Measurements from ENCODE around the gene PSENEN. TPM values are rescaled to one million over a fixed set of nuclear protein-coding genes. Genes with fewer than 3 reads are reported as not detected.

Gene PSENEN
- total RNA-seq, 1 experiment from 2014 or later = 65.0 TPM

DNA sequence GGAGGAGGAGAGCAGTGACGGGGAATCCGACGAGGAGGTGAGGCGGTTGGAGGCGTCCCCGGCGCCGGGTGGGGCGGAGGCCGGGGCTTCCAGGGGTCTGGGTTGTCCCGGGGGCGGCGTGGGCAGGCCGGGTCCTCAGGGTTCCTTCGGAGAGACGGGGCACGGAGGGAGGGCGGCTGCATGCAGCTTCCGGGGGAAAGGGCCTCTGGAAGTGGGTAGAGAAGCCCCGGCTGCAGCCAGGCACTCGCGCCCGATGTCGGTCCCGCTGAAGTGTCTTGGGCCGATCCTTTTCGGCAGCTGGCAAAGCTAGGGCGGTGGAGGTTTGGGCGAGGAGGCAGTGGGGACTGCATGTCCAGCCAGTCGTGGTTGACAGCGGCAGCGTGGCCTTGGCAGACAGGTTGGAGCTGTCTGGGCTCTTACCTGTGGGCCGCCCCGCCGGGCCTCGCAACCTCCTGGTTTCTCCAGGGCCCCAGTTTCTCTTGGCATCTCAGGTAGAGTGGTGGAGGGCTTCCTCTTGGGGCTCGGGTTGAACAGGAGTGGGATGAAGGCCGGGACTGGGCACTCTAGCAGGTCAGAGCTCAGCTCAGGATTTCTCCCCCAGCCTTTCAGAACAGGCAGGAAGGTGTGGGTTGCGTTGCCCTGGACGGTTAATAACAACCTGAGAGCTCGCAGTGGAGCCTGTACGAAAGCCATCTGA, 27.0 kb upstream of the PSENEN start:
- BruUV-seq (replicated peaks) = TSS peak; percentile 27
- ChIA-PET POLR2A (interaction anchor here (0.5 to 1.8 kb wide), 10 partner anchors 12 to 1132 kb away, joined by 3 to 9 read pairs (median 4); partner anchors contain the start of genes COX6B1, LIN37, PSENEN and U2AF1L4), CTCF (interaction anchor here (0.9 to 1.3 kb wide), 3 partner anchors 24 to 26 kb away, joined by 3 to 7 read pairs (median 5); partner anchors contain the start of genes PSENEN and U2AF1L4)
- H3K4me1 Mint-ChIP-seq (ENCODE audit: insufficient read depth, unreplicated experiment) = peaks cover 20% of the 10 kb centered on the region
- no peaks in the 10 kb centered on the region for H3K9me3 Mint-ChIP-seq (ENCODE audit: unreplicated experiment)
- peaks cover 36% of the 10 kb centered on the region for H3K36me3 Mint-ChIP-seq (ENCODE audit: insufficient read depth, unreplicated experiment)
- peak overlapping the region; percentile 82 for H3K27ac Mint-ChIP-seq (ENCODE audit: low read depth, unreplicated experiment)
- DNase-seq (ENCODE audit: unreplicated experiment) = peak; percentile 24
- no peaks in the 10 kb centered on the region for H3K27me3 Mint-ChIP-seq (ENCODE audit: insufficient read depth, unreplicated experiment)
- H3K4me3 Mint-ChIP-seq (ENCODE audit: unreplicated experiment) = peak overlapping the region; percentile 80
- intact Hi-C loops (cut with micrococcal nuclease) = no loop called here
- TF ChIP-seq, protein P1, sequence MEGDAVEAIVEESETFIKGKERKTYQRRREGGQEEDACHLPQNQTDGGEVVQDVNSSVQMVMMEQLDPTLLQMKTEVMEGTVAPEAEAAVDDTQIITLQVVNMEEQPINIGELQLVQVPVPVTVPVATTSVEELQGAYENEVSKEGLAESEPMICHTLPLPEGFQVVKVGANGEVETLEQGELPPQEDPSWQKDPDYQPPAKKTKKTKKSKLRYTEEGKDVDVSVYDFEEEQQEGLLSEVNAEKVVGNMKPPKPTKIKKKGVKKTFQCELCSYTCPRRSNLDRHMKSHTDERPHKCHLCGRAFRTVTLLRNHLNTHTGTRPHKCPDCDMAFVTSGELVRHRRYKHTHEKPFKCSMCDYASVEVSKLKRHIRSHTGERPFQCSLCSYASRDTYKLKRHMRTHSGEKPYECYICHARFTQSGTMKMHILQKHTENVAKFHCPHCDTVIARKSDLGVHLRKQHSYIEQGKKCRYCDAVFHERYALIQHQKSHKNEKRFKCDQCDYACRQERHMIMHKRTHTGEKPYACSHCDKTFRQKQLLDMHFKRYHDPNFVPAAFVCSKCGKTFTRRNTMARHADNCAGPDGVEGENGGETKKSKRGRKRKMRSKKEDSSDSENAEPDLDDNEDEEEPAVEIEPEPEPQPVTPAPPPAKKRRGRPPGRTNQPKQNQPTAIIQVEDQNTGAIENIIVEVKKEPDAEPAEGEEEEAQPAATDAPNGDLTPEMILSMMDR (IDR thresholded peaks at IDR 0.05; ENCODE audit: unreplicated experiment) = no peak

DNA sequence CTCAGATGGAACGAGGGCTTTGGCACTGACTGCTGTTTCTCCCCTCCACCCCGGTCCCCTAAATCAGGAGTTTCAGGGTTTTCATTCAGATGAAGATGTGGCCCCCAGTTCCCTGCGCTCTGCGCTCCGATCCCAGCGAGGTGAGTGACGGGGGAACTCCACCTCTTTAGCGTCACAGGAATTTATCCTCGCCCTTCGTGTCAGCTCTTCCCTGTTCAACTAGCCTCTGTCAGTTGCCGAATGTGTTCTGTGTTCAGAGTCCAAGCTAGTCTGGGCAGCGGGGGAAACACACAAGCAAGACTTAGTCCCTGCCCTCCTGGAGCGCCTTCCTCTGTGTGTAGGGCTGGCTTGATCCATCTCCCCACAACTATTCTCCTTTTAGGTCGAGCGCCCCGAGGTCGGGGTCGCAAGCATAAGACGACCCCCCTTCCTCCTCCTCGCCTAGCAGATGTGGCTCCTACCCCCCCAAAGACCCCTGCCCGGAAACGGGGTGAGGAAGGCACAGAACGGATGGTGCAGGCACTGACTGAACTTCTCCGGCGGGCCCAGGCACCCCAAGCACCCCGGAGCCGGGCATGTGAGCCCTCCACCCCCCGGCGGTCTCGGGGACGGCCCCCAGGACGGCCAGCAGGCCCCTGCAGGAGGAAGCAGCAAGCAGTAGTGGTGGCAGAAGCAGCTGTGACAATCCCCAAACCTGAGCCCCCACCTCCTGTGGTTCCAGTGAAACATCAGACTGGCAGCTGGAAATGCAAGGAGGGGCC, 25.9 kb upstream of the PSENEN start:
- BruUV-seq (replicated peaks) = no TSS peak
- POLR2A ChIA-PET = interaction anchor here (1.1 to 1.8 kb wide), 3 partner anchors 17 to 26 kb away, joined by 4 to 9 read pairs (median 6); partner anchors contain the start of genes PSENEN and U2AF1L4
- TF ChIP-seq, protein P1 (IDR thresholded peaks at IDR 0.05; ENCODE audit: unreplicated experiment) = no peak
- Mint-ChIP-seq H3K9me3 (ENCODE audit: unreplicated experiment) (no peaks in the 10 kb centered on the region), H3K4me1 (ENCODE audit: insufficient read depth, unreplicated experiment) (peaks cover 20% of the 10 kb centered on the region), H3K27me3 (ENCODE audit: insufficient read depth, unreplicated experiment) (no peaks in the 10 kb centered on the region), H3K27ac (ENCODE audit: low read depth, unreplicated experiment) (peak overlapping the region; percentile 82), H3K4me3 (ENCODE audit: unreplicated experiment) (peak overlapping the region; percentile 80), H3K36me3 (ENCODE audit: insufficient read depth, unreplicated experiment) (peaks cover 46% of the 10 kb centered on the region)
- intact Hi-C loops (cut with micrococcal nuclease) = no loop called here
- DNase-seq (ENCODE audit: unreplicated experiment) = no peak
- CTCF ChIA-PET = interaction anchor here (0.9 to 1.3 kb wide), 3 partner anchors 18 to 25 kb away, joined by 3 to 7 read pairs (median 4); partner anchors contain the start of genes PSENEN and U2AF1L4

DNA sequence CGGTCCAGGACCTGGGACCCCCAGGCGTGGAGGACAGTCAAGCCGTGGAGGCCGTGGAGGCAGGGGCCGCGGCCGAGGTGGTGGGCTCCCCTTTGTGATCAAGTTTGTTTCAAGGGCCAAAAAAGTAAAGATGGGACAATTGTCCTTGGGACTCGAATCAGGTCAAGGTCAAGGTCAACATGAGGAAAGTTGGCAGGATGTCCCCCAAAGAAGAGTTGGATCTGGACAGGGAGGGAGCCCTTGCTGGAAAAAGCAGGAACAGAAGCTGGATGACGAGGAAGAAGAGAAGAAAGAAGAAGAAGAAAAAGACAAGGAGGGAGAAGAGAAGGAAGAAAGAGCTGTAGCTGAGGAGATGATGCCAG, 25.3 kb upstream of the PSENEN start:
- DNase-seq (ENCODE audit: unreplicated experiment) = no peak
- TF ChIP-seq, protein P1 (IDR thresholded peaks at IDR 0.05; ENCODE audit: unreplicated experiment) = no peak
- intact Hi-C loops (cut with micrococcal nuclease) = no loop called here
- H3K36me3 Mint-ChIP-seq (ENCODE audit: insufficient read depth, unreplicated experiment) = peaks cover 48% of the 10 kb centered on the region
- POLR2A ChIA-PET = interaction anchor here (1.0 to 1.8 kb wide), 2 partner anchors 16 to 20 kb away, joined by 4 to 5 read pairs; no protein-coding TSS in a partner anchor
- no TSS peak for BruUV-seq (replicated peaks)
- no peaks in the 10 kb centered on the region for H3K27me3 Mint-ChIP-seq (ENCODE audit: insufficient read depth, unreplicated experiment)
- no peak overlapping the region for H3K27ac Mint-ChIP-seq (ENCODE audit: low read depth, unreplicated experiment)
- H3K4me3 Mint-ChIP-seq (ENCODE audit: unreplicated experiment) = no peak overlapping the region
- CTCF ChIA-PET = interaction anchor here (1.3 kb wide), 1 partner anchor 18 kb away, joined by 4 read pairs; no protein-coding TSS in a partner anchor
- H3K9me3 Mint-ChIP-seq (ENCODE audit: unreplicated experiment) = no peaks in the 10 kb centered on the region
- peaks cover 20% of the 10 kb centered on the region for H3K4me1 Mint-ChIP-seq (ENCODE audit: insufficient read depth, unreplicated experiment)

GRCh38 chr19:35720648-35721047, 24.8 kb upstream of the PSENEN start:
- Mint-ChIP-seq H3K36me3 (ENCODE audit: insufficient read depth, unreplicated experiment) (peaks cover 53% of the 10 kb centered on the region), H3K4me1 (ENCODE audit: insufficient read depth, unreplicated experiment) (peaks cover 20% of the 10 kb centered on the region), H3K27me3 (ENCODE audit: insufficient read depth, unreplicated experiment) (no peaks in the 10 kb centered on the region), H3K4me3 (ENCODE audit: unreplicated experiment) (no peak overlapping the region), H3K9me3 (ENCODE audit: unreplicated experiment) (no peaks in the 10 kb centered on the region), H3K27ac (ENCODE audit: low read depth, unreplicated experiment) (no peak overlapping the region)
- DNase-seq (ENCODE audit: unreplicated experiment) = no peak
- CTCF ChIA-PET = interaction anchor here (1.3 kb wide), 1 partner anchor 17 kb away, joined by 4 read pairs; no protein-coding TSS in a partner anchor
- POLR2A ChIA-PET = interaction anchor here (1.0 kb wide), 1 partner anchor 20 kb away, joined by 5 read pairs; no protein-coding TSS in a partner anchor
- intact Hi-C loops (cut with micrococcal nuclease) = no loop called here
- no TSS peak for BruUV-seq (replicated peaks)
- TF ChIP-seq, protein P1 (IDR thresholded peaks at IDR 0.05; ENCODE audit: unreplicated experiment) = no peak
